ENCODE results near the gene MTUS2. TPM values are rescaled to one million over a fixed set of nuclear protein-coding genes. Genes with fewer than 3 reads are reported as not detected.

MTUS2 gene
- total RNA-seq, 1 experiment from 2014 or later = 0.35 TPM

GRCh38 chr13:28819046-28819730, 951 bp upstream of the MTUS2 start:
- no peak overlapping the region for H2AK5ac ChIP-seq (ENCODE audit: insufficient read length, low read length)
- no peak overlapping the region for H2BK12ac ChIP-seq (ENCODE audit: insufficient read length, low read depth, low read length)
- Mint-ChIP-seq H3K27ac (no peak overlapping the region), H3K4me1 (peaks cover 8 to 10% of the 10 kb centered on the region in 2 experiments; a peak in 3 of 4 replicates), H3K4me3 (peak overlapping the region; percentile 57 to 82), H3K27me3 (ENCODE audit: low read depth) (peaks cover 69% of the 10 kb centered on the region), H3K36me3 (ENCODE audit: insufficient read depth in 1 of 3, low read depth in 3 of 3) (peaks cover 0 to 2% (median 0%) of the 10 kb centered on the region in 3 experiments; a peak in 2 of 7 replicates), H3K9me3 (peaks cover 10 to 14% of the 10 kb centered on the region in 2 experiments)
- no peak for TF ChIP-seq CTCF (conservative IDR thresholded peaks at IDR 0.05)
- H2BK5ac ChIP-seq (ENCODE audit: insufficient read length, low read length) = no peak overlapping the region
- no peak for DNase-seq
- no CpG with 5 or more reads among the region's 29 CpGs for WGBS (ENCODE audit: extremely low coverage, insufficient read length, low lambda C conversion rate)
- H2BK120ac ChIP-seq (ENCODE audit: low read depth, low read length, poor library complexity, severe bottlenecking) = no peak overlapping the region
- no peak overlapping the region for H3K9ac ChIP-seq (ENCODE audit: extremely low read depth, insufficient read length, low read length)
- H3K23ac ChIP-seq (ENCODE audit: insufficient read length, low read depth, low read length) = no peak overlapping the region
- no peaks in the 10 kb centered on the region for H3K4me1 ChIP-seq (ENCODE audit: insufficient read depth, low read length)
- H3K9me3 ChIP-seq (ENCODE audit: control insufficient read depth, low read depth, low read length) = no peaks in the 10 kb centered on the region
- no peak overlapping the region for H3K18ac ChIP-seq (ENCODE audit: insufficient read length, low read depth, low read length)
- no peak overlapping the region for H2BK15ac ChIP-seq (ENCODE audit: low read depth, low read length)
- no peak overlapping the region for H3K56ac ChIP-seq (ENCODE audit: insufficient read length, low read depth, low read length)
- no peak overlapping the region for H4K8ac ChIP-seq (replicated peaks; ENCODE audit: insufficient read length, low read depth, low read length)
- no peaks in the 10 kb centered on the region for H4K20me1 ChIP-seq (ENCODE audit: control insufficient read depth, insufficient read depth, insufficient read length)
- H3T11ph ChIP-seq (ENCODE audit: low read length) = no peak overlapping the region
- peaks cover 17% of the 10 kb centered on the region for H3K27me3 ChIP-seq (ENCODE audit: insufficient read depth, low read length)
- H3K23me2 ChIP-seq (ENCODE audit: insufficient read length, low read depth, low read length, poor library complexity, severe bottlenecking) = peaks cover 11% of the 10 kb centered on the region
- H3K14ac ChIP-seq (ENCODE audit: insufficient read depth, low read length) = no peak overlapping the region
- peak overlapping the region; percentile 27 for H2AFZ ChIP-seq (ENCODE audit: low read length)
- H3K27ac ChIP-seq (ENCODE audit: insufficient read length, low read depth, low read length) = no peak overlapping the region
- no peak overlapping the region for H3K4ac ChIP-seq (ENCODE audit: low read depth, low read length)
- H4K5ac ChIP-seq (ENCODE audit: insufficient read length, low read depth, low read length) = no peak overlapping the region
- no peak overlapping the region for H4K91ac ChIP-seq (ENCODE audit: insufficient read length, low read depth, low read length)
- no peaks in the 10 kb centered on the region for H3K79me1 ChIP-seq (ENCODE audit: insufficient read depth, low read depth, low read length, poor library complexity, severe bottlenecking)
- H2BK20ac ChIP-seq (ENCODE audit: low read depth, low read length, poor library complexity, severe bottlenecking) = no peak overlapping the region
- no peaks in the 10 kb centered on the region for H3K79me2 ChIP-seq (ENCODE audit: insufficient read depth, low read length)
- peak overlapping the region; percentile 52 for H3K4me2 ChIP-seq (ENCODE audit: insufficient read depth, insufficient read length, low read length)

Data from H9 (cell line).